Left ventricle myocardium superior (tissue), 1 donor: Measurements from ENCODE around the gene RFXANK. TPM values are rescaled to one million over a fixed set of nuclear protein-coding genes. Genes with fewer than 3 reads are reported as not detected.
A peak's percentile ranks its signal among the peaks of the same experiment; 100 is the strongest.
"Not testable (repeated sequence)": the region's sequence is repeated elsewhere in the genome, so short reads cannot be mapped to it uniquely, and the experiment has no call there.

Source experiments
- ATAC-seq: fragments of 200-7000 bp; cut with Tn5 transposase; one replicate; pipeline ENCODE4 v1.9.1; 2020; ENCODE audit warnings: mild to moderate bottlenecking, moderate library complexity
- DNase-seq: peaks from one replicate; pipeline ENCODE4 v3.0.0-alpha.2; 2020
- intact Hi-C: fragments of 100-400 bp; cut with micrococcal nuclease; formaldehyde crosslinking; loops from one replicate; pipeline ENCODE4 v1.11.0; 2022
- long read RNA-seq: library from polyadenylated mRNA; unstranded; transcript quantifications from one replicate; pipeline ENCODE4 v2.0.0, GENCODE V29; 2021
- total RNA-seq: library from RNA; stranded (reverse); fragmentation: NEBNext Ultra II Directional; extraction: Animal tissue kit (Norgen Biotek cat#: 25700); gene quantifications from one replicate; pipeline ENCODE4 v1.2.1, GENCODE V29; 2021
- donor health status: DM: no; HTN: yes; CAD: no; lungs with severe emphysema.

Gene RFXANK, protein sequence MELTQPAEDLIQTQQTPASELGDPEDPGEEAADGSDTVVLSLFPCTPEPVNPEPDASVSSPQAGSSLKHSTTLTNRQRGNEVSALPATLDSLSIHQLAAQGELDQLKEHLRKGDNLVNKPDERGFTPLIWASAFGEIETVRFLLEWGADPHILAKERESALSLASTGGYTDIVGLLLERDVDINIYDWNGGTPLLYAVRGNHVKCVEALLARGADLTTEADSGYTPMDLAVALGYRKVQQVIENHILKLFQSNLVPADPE
- total RNA-seq: 38.4 TPM
- long read RNA-seq, transcript RFXANK-203 (9 exons, 1,212 nt): major isoform, 7 of 32 reads
- long read RNA-seq, partial matches to known transcripts: 18 of 32 reads
- long read RNA-seq, other reads (novel, unspliced or antisense): 6 of 32 reads

DNA sequence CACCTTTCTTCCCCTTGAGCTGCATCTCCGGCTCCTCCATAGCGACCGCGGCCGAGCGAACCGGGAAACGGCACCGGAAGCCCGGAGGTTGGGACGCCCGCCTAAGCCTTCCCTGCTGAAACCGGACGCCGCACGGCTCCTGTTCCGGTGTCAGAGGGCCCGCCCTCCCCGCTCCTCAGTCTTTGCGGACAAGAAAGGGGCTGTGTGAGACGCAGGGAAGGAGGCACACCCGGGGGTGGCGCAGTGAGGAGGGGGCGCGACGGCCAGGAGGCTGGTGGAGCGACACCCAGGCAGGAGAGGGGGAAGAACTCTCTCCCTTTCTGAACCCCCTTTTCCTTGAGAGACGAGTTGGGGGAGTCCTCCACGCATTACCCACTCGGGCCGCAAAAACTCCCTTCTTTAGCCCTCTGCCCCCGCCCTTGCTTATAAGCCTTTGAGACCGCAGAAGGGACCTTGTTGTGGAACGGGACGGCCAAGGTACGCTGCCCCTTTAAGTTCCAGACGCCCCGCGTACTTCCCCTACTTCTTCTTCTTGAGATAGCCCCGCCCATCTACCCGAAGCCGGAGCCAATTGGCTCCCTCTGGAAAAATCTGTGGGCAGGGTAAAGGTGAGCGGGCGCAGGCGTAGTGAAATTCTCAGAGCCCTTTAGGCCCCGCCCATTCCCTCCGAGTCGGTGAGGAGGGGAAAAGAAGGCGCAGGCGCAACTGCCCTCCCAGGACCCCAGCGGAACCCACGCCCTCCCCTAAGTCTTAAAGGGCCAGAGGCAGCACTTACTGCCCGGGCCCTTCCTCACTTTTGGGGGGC lies at the start of gene RFXANK, which contains the start of gene BORCS8:
Gene RFXANK, plus strand, starts transcription at position 181 of the 805 bp plus-strand sequence. CDS start 1,689 bp downstream, outside the sequence.
Gene BORCS8, minus strand, starts transcription at position 75 of the 805 bp plus-strand sequence. Its CDS starts 35 bp downstream, at position 40.
- ATAC-seq (peak; percentile 95), DNase-seq (peak; percentile 98)
- intact Hi-C loops: no loop called here

DNA sequence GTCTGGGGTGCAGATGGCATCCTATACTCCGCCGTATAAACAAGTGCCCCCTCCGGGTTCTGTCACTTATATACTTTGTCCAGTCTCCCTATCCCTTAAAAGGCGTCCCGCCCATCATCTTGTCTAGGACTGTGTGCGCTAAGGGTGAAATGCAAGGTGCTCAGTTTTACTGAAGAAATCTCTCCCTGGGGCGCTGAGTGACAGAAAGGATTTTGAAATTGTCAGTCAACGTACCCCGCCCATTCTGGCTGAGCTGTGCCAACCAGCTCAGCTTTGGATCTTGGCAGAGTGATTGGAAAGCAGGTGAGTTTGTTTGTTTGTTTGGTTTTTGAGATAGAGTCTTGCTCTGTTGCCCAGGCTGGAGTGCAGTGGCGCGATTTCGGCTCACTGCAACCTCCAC lies 49.7 kb upstream of the RFXANK start:
- DNase-seq (no peak), ATAC-seq (no peak)
- intact Hi-C loops: no loop called here

DNA sequence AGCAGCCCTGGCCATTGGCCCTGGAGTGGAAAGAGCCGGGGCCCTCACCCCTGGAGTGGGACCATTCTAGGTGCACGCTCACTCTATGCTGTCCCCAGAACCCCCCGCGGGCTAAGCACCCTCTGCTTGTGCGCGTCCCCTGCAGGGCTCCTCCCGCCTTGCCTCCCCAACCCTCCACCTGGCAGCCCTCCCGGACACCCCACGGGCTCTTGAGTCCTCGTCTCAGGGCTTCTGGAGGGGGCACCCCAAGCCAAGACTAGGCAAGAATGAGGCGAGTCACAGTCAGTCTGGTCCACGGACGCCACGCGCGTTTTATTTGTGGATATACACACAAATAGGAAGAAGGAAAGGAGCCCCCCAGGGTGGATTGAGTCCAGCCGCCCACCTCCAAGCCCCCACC lies 46.8 kb upstream of the RFXANK start:
- DNase-seq: no peak
- ATAC-seq: no peak
- intact Hi-C loops: no loop called here

DNA sequence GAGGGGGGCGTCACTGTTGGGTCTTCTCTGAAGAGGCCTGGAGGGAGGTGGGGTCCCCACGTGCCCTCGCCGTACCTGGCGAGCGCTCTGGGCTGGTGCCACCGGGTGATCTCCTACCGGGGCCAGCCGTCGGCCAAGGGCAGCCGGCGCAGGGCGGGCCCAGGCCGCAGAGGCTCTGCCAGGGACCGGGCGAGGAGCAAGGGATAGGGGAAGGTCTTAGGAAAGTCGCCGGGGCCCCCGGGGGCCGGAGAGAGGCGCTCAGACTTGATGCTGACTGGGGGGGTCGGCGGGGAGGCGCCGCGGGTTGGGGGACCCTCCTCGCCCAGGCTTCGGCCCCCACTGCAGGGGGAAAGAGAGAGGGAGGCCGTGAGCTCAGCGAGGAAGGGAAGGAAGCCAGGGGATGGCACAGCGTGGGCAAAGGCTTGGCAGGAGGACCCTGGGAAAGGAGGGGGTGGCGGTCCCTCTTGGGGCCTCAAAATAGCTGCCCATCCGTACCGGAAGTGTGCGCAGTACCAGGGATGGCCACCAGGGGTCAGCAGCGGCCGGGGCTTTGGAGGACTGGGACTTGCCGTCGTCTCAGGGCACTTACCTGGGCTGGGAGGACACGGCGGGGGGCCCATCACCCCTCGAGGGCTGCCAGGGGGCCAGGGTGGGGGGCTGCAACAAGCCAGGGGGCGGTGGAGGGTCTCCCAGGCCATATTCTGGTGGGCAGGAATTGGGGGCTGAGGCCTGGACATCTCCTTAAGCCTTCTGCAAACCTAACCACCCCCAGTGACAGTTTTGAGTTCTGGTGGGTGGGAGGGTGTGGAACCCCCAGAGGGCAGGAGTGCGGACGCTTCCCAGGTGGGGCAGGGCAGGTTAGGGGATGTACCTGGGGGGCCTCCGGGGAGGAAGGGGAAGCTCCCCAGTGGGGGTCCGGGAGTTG lies 46.1 kb upstream of the RFXANK start:
- ATAC-seq (peak; percentile 79), DNase-seq (peak; percentile 86)
- intact Hi-C loops: no loop called here

DNA sequence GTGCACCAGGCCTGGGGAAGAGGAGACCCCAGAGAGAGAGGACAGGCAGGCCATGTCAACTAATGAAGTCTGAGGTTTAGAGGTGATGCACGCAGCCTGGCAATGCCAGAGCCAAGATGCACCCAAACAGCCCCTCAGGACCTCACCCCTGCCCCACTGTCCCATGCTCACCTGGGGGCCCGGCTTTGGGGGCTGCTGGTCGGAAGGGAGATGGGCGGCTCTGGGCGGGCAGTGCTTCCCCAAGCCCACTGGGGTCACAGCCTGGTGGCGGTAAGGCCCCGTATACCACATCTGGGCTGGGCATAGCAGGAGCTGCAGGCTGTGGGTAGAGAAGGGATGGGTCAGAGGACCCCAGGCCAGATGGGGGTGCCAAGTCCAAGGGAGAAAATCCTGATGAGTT lies 45.2 kb upstream of the RFXANK start:
- ATAC-seq (no peak), DNase-seq (no peak)
- intact Hi-C loops: no loop called here

DNA sequence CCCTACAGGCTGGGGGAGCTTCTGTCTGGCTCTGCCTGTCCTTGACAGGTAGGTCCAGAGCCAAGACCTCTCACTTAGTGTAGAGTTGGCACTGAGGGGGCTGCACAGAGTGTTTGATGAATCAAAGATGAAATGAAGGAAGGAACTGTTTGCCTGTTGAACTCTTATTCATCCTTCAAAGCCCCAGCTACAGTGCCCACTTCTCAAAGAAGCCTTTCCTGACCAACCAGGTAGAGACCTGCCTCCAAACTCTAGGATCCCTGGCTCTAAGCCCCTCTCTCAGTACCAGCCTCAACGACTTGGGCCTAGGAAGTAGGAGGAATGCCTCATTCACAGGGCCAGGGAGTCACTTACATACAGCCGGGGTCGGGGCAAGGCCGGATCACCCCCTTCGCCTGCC lies 44.7 kb upstream of the RFXANK start:
- intact Hi-C loops: no loop called here
- DNase-seq: no peak
- ATAC-seq: no peak

DNA sequence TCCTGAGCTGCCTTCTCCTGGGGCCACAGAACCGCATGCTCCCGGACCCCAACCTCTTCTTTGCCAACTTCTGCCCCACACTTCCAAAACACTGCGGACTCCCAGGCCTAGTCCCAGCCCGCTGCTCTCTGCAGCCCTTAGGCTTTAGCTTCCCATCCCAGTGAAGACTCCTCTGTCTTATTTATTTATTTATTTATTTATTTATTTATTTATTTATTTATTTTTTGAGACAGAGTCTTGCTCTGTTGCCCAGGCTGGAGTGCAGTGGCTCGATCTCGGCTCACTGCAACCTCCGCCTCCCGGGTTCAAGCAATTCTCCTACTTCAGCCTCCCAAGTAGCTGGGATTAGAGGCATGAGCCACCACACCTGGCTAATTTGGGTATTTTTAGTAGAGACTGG lies 43.6 kb upstream of the RFXANK start:
- DNase-seq: not testable (repeated sequence)

DNA sequence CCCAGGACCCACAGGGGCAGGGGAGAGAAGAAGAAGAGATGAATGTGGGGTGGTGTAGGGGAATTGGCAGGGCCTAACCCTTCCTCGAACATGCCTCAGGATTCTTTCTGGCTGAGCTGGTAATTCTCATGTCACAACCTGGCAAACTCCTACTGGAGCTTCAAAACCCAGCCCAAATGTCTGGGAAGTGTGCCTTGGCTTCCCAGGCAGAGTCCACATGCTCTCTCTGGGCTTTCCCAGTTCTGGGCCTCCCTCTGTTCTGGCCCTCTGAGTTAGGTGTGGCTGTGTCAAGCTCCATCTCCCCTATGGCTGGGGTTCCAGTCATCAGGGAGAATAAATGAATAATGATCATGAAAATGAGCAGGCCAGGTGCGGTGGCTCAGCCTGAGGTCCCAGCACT lies 42.6 kb upstream of the RFXANK start:
- DNase-seq (no peak), ATAC-seq (no peak)
- intact Hi-C loops: no loop called here

More for the DNA sequence above, 43.6 kb upstream of the RFXANK start:
- ATAC-seq, intact Hi-C loops: not testable (repeated sequence)

DNA sequence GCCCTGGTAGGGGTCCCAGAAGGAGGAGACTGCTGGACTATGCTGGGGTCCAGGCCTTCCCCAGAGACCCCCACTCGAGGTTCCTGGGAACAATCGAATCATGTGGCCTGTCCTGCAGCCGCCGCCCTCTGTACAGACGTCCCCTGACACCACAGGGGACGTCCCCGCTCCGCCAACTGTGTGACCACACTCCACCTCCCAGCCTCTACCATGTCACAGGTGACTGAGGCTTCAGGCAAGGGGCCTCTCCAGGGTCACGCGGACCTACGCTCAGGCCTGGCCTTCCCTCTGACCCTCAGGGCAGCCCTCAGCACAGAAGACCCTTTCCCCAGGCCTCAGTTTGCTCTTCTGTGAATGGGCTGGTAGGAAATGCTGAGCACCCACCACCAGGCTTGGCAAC lies 40.6 kb upstream of the RFXANK start:
- intact Hi-C loops: no loop called here
- DNase-seq (no peak), ATAC-seq (no peak)

DNA sequence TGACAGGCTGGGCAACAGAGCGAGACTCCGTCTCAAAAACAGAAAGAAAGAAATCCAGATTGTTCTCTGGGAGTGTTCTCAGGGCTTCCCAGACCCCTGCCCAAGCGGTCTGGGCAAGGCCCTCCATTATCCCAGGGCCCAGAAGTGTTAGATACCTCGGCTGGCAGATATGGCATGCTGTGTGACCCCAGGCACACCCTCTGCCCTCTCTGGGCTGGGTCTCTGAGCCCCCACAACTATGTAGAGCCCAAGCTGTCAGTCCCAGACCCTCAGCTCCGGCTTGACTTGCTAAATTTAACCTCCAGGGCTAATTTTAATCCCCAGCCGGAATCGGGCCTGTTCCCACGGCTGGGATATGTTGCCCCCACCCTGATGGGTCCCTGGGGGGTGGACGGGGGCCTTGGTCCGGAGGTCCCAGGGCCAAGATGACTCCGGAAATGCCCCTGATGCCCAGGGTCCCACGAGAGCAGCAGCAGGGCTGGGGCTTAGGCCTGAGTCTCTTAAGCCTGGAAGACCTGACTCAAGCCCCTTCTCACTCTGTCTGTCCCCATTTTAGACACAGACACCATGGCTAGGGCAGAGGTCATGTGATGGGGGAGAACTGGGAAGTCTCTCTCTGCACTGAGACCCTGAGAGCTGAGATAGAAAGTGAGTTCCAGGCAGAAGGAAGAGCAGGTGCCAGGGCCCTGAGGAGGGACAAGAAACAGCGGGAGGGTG lies 39.2 kb upstream of the RFXANK start:
- no peak for ATAC-seq
- intact Hi-C loops: no loop called here
- DNase-seq: no peak

DNA sequence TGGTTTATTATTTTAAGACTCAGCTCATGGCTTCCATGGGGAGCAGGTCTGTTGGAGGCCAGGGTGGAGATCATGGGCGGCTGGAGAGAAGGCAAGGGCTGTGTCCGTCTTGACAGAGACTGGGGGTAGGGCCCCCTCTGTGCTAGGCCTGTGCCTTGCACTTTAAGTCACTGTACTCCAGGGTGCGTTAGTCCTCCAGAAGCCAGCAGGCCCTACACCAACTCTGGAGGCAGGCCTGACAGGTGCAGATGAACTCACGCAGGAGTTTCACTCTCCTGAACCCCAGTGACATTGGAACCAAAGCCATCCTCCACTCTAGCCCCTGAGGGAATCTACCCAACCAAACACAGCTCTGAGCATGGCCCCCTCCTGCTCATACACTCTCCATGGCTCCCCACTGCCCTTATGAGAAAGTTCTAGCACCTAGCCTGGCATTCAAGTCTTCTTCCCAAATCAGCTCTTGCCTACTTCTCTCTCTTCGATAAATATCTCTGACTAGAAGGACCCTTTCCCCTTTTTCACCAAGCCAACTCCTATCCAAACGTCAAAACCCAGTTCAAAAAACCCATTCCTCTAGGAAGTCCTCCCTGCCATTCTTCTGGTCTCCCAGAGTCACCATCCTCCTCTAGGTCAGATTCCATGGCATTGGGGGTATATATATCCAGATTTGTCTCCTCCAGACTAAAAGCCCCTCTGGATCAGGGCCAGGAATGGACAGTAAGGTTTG lies 37.1 kb upstream of the RFXANK start:
- no peak for ATAC-seq
- intact Hi-C loops: no loop called here
- DNase-seq: no peak

DNA sequence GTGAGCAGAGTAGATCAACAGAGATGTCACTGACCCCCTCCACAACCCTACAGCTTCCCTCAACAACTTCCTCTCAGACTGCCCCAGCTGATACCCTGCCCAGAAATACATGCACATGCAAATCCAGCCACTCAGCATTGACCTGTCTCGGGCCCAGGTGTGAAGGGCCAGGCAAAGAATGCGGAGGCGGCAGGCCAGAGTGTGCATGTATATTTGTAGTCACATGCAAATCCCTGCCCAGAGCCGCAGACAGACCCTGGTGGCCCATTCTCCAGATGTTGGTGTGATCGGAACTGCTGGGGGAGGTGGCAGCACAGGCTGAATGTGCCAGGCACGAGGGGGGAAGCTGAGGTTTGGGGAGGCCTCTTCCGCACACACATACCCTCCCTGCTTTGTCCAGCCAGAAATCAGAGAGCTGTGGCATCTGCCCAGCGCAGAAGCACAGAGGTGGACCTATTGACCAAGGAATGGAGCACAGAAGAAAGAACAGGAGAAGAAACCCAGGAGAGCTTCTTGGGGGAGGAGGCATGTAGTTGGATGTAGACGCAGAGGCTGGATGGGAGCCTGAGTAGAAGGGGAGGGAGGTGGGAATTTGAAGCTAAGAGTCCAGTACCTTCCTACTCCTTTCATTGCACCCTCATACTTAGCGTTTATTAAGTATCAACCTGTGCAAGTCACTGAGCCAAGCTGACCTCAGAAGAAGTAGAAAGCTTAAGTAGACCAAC lies 36.4 kb upstream of the RFXANK start:
- intact Hi-C loops: no loop called here
- ATAC-seq (no peak), DNase-seq (no peak)

DNA sequence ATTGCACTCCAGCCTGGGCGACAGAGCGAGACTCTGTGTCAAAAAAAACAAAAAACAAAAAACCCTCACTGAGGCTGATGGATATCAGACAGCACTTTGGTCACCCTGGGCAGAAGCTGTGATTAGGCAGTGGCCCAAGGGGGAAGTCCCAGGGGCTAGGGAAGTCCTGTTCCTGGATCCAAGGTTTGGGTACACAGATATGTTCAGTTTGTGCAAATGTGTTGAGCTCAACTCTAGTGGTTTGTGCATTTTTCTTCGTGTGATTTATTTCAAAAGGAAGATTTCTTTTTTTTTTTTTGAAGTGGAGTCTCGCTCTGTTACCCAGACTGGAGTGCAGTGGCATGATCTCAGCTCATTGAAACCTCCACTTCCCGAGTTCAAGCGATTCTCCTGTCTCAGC lies 34.2 kb upstream of the RFXANK start:
- ATAC-seq (no peak), DNase-seq (no peak)
- intact Hi-C loops: no loop called here

DNA sequence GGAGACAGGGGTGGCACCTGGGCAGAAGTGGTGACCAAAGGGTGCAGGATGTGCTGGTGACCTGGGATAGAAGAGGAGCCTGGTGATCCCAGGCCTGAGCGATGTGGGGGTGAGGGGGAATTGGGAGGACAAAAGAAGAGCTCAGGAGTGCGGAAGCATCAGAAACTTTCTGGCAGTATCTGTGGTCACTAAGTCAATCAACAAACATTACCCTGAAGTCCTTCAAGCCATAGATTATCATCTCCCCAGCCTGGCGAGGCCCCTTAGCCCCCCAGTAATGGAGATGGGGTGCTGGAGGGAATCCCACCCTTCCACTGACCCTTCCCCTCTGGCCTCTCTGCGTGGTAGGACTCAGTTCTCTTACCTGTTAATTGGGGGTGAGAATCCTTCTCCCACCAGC lies 32.5 kb upstream of the RFXANK start:
- no peak for ATAC-seq
- intact Hi-C loops: no loop called here

DNA sequence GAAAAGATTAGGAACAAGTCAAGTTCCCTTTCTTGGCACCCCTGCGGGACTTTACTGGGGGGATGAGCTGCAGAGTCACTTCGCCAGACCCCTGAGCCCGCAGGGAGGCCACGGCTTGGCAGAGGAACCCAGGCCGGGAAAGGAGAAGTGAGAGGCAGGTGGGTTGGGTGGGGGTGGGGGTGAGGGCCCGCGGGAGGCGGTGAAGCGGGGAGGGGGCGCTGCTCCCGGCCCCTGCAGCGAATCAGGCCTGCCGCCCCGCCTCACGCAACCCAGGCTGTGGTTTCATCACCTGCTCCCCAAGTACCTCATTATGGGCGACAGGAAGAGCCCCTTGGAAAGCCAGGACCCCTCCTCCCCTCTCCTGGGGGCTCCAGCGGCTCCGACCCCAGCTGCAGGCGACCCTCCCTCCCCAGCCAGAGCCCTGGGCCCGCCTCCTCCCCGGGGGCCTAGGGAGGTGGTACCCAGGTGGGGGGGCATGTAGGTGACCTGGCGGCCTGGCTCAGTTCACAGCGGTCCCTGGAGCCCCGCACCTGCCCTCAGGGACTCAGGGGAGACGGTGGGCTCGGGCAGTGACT lies 31.5 kb upstream of the RFXANK start:
- no peak for DNase-seq
- intact Hi-C loops: no loop called here
- no peak for ATAC-seq

More for the DNA sequence above, 32.5 kb upstream of the RFXANK start:
- no peak for DNase-seq

DNA sequence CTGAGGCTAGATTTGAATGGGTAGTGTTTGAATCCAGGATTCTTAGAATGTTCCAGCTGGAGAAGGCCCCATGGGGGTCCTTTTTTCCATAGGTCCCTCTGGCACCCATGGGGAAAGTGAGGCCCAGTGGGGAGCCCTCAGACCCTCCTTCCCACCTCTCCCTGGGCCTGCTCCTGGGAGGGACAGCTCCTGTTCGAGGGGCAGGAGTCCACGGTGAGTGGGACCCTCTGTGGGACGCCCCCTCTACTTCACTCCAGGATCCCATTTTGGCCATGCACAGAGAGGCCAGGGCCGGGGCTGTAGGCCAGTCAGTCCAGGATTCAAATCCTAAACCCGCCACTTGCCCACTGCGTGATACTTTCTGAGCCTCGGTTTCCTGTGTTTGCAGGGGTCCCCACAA lies 29.6 kb upstream of the RFXANK start:
- DNase-seq: no peak
- ATAC-seq: no peak
- intact Hi-C loops: no loop called here

DNA sequence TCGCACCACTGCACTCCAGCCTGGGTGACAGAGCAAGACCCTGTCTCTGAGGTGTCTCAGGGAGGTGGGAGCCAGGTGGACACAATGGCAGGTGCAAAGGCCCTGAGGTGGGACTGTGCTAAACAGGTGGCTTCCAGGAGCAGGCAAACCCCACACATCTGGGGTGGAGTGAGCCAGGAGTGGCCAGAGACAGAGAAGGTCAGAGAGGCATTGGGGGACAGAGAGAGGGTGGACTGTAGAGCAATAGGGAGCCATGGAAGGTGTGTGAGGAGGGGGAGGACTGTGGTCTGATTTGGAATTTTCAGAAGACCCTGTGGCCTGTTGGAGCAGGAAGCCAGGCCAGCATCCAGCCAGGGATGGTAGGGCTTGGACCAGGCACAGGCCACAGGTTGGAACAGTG lies 26.7 kb upstream of the RFXANK start:
- intact Hi-C loops: no loop called here
- ATAC-seq (no peak), DNase-seq (no peak)
